Lower leg skin (tissue), 3 donors: ENCODE results near the gene ATP2A2.
"Not testable (repeated sequence)": the region's sequence is repeated elsewhere in the genome, so short reads cannot be mapped to it uniquely, and the experiment has no call there.

Experiments
- CTCF ChIP-seq, 3 donors: fragments of 450-650 bp; IDR thresholded peaks; one replicate each; pipeline ENCODE4 v1.5.1; 2016; ENCODE audit warnings: antibody characterized with exemption in 3 of 3, mild to moderate bottlenecking in 3 of 3, moderate library complexity in 2 of 3
- POLR2A ChIP-seq, 2 donors: fragments of 450-650 bp; IDR thresholded peaks; one replicate each; pipeline ENCODE4 v1.6.1; 2016 to 2017; ENCODE audit warnings: antibody characterized with exemption in 2 of 2, mild to moderate bottlenecking in 1 of 2, moderate library complexity in 1 of 2

DNA sequence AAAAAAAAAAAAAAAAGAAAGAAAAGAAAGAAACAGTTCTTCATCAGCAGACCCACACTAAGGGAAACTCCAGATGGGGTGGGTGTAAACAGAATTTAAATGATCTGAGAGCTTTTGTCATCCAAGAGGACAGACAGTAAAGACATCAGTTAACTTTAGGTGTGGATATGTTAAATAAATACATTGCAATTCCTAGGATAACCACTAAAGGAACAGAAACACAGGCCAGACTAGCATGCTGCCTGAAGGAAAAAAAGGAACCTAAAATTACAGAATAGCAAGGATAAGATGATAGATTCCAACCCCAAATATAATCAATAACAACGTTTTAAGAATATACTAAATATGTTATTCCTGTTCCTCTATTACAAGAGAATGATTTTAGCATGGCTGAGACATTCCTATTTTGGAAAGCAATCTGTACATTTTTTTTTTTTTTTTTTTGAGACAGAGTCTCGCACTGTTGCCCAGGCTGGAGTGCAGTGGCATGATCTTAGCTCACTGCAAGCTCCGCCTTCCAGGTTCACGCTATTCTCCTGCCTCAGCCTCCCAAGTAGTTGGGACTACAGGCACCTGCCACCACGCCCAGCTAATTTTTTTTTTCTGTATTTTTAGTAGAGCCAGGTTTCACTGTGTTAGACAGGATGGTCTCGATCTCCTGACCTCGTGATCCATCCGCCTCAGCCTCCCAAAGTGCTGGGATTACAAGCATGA lies 77.5 kb downstream of the ATP2A2 start:
- not testable (repeated sequence) for TF ChIP-seq POLR2A, CTCF (IDR thresholded peaks at IDR 0.05)
